ENCODE results near the gene RNASE1. TPM values are rescaled to one million over a fixed set of nuclear protein-coding genes. Genes with fewer than 3 reads are reported as not detected.
"Not testable (repeated sequence)": the region's sequence is repeated elsewhere in the genome, so short reads cannot be mapped to it uniquely, and the experiment has no call there.

The RNASE1 gene
- total RNA-seq, 1 donor from 2014 or later, result 148 TPM

GRCh38 chr14:20772650-20773049 is 30.0 kb downstream of the RNASE1 start:
- no peak for DNase-seq

- DNase-seq, result no peak
These were observed 33.2 kb downstream of the RNASE1 start for GRCh38 chr14:20769421-20769820.

GRCh38 chr14:20768593-20768892 is 34.1 kb downstream of the RNASE1 start:
- no peak for DNase-seq

GRCh38 chr14:20760950-20761349 is 41.7 kb downstream of the RNASE1 start:
- DNase-seq, result no peak

- DNase-seq, result not testable (repeated sequence)
These were observed 43.2 kb downstream of the RNASE1 start for GRCh38 chr14:20759465-20759864.

- DNase-seq, result no peak
These were observed 44.7 kb downstream of the RNASE1 start for GRCh38 chr14:20757965-20758364.

- no peak for DNase-seq
These were observed 47.6 kb downstream of the RNASE1 start for GRCh38 chr14:20755037-20755436.

GRCh38 chr14:20754308-20754707 is 48.3 kb downstream of the RNASE1 start:
- DNase-seq, result no peak

- no peak for DNase-seq
These were observed 50.6 kb downstream of the RNASE1 start for GRCh38 chr14:20751963-20752562.

Other genes with a start within 250 kb of the RNASE1 start
- gene RNASE9, start 241.8 kb downstream of the RNASE1 start, total RNA-seq, result not detected
- not detected for gene RNASE11, start 214.8 kb downstream of the RNASE1 start, total RNA-seq
- gene RNASE12, start 211.5 kb downstream of the RNASE1 start, total RNA-seq, result not detected
- gene OR6S1, start 161.2 kb downstream of the RNASE1 start, total RNA-seq, result not detected
- 31.1 TPM for gene RNASE4, start 118.3 kb downstream of the RNASE1 start, total RNA-seq
- gene ANG, start 114.1 kb downstream of the RNASE1 start, total RNA-seq, result 9.6 TPM
- gene EDDM3A, start 57.0 kb downstream of the RNASE1 start, total RNA-seq, result not detected
- gene EDDM3B, start 34.4 kb downstream of the RNASE1 start, total RNA-seq, result not detected
- gene RNASE6, start 21.6 kb downstream of the RNASE1 start, total RNA-seq, result 7.9 TPM
- 2.7 TPM for gene RNASE3, start 88.5 kb upstream of the RNASE1 start, total RNA-seq
- 6.1 TPM for gene RNASE2, start 152.6 kb upstream of the RNASE1 start, total RNA-seq
- gene METTL17, start 187.1 kb upstream of the RNASE1 start, total RNA-seq, result 34.0 TPM
- gene SLC39A2, start 196.4 kb upstream of the RNASE1 start, total RNA-seq, result 9.5 TPM
- 113 TPM for gene NDRG2, start 222.2 kb upstream of the RNASE1 start, total RNA-seq
- gene TPPP2, start 227.4 kb upstream of the RNASE1 start, total RNA-seq, result not detected
- gene RNASE13, start 232.0 kb upstream of the RNASE1 start, total RNA-seq, result not detected
- gene RNASE7, start 239.5 kb upstream of the RNASE1 start, total RNA-seq, result 0.79 TPM